ENCODE measurements around the gene GGTLC2. TPM values are rescaled to one million over a fixed set of nuclear protein-coding genes. Genes with fewer than 3 reads are reported as not detected.

GGTLC2 gene
- total and polyA plus RNA-seq, 9 donors: not detected

DNA sequence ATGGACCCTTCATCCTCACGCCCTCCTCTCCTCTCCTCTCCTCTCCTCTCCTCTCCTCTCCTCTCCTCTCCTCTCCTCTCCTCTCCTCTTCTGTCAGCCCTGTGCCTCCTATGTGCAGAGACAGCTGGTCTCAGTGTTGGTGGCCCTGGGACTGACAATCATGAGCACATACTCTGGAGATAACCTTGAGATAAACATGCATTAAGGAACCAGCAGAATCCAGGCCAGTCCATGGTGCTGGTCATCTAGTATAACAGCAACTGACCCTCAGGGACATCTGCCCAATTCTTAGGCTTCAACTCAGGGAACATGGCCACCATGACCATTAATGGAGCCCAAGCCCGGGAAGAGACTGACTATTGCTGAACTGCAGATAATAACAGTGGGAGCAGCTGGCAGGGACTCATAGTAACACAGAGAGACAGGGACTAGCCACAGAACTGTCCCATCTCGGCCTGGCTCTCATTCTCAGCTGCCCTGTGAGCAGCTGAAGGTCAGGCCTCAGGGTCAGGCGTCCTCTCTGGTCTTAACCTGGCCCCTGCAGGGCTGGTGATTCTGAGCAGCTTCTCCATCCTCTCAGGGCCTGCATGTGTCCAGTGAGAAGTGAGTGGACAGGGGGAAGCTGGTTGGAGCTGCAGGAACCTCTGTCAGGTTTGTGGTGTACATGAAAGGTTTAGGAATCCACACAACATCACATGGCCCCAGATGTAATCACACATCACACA lies 45.4 kb downstream of the GGTLC2 start:
- Histone ChIP-seq H3K4me1 (ENCODE audit: insufficient read depth) (peaks cover under 1% of the 10 kb centered on the region), H3K27ac (no peak overlapping the region), H3K27me3 (no peaks in the 10 kb centered on the region), H3K4me3 (no peak overlapping the region), H3K9me3 (no peaks in the 10 kb centered on the region), H3K36me3 (no peaks in the 10 kb centered on the region)
- TF ChIP-seq POLR2A (IDR thresholded peaks at IDR 0.05) (no peak), CTCF (IDR thresholded peaks at IDR 0.05) (no peak), EP300 (IDR thresholded peaks at IDR 0.05) (no peak)
- WGBS, 3 donors: 81 to 82% (median 82%) methylated on average over 4 of the region's 4 CpGs
- DNase-seq: no peak
- intact Hi-C loops (cut with DNase I): loop anchor here in 1 of 4 donors (10.0 kb wide), 2 partner anchors 105 to 265 kb away; no protein-coding TSS in a partner anchor

DNA sequence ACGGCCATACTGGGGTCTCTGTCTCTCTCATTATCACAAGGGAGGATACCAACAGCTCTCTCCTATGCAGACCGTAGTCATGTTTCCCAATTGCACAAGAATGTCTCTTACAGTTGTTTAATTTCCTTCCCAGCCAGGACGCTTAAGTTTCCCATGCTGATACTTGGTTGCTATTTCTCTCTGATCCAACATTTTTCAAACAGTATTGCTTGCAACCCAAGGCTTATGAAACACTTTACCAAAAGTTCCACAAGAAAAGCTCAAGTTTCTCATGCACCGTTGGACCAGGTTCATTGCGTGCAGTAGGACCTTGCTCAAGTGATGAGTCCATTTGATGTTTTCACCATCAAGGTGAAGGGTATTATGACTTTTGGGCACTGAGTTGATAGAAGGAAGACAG lies 46.6 kb downstream of the GGTLC2 start:
- Histone ChIP-seq H3K4me3 (no peak overlapping the region), H3K4me1 (ENCODE audit: insufficient read depth) (no peaks in the 10 kb centered on the region), H3K9me3 (no peaks in the 10 kb centered on the region), H3K36me3 (no peaks in the 10 kb centered on the region), H3K27me3 (no peaks in the 10 kb centered on the region), H3K27ac (no peak overlapping the region)
- WGBS, 3 donors: 70 to 78% (median 75%) methylated on average over 5 of the region's 5 CpGs
- no peak for TF ChIP-seq EP300 (IDR thresholded peaks at IDR 0.05)
- no peak for TF ChIP-seq POLR2A (IDR thresholded peaks at IDR 0.05)
- no peak for TF ChIP-seq CTCF (IDR thresholded peaks at IDR 0.05)
- intact Hi-C loops (cut with DNase I): loop anchor here in 1 of 4 donors (10.0 kb wide), 1 partner anchor 264 kb away; no protein-coding TSS in a partner anchor
- DNase-seq: no peak

- Histone ChIP-seq H3K4me3 (no peak overlapping the region), H3K27me3 (no peaks in the 10 kb centered on the region), H3K4me1 (ENCODE audit: insufficient read depth) (no peaks in the 10 kb centered on the region), H3K36me3 (no peaks in the 10 kb centered on the region), H3K27ac (no peak overlapping the region), H3K9me3 (no peaks in the 10 kb centered on the region)
- TF ChIP-seq POLR2A (IDR thresholded peaks at IDR 0.05) (no peak), EP300 (IDR thresholded peaks at IDR 0.05) (no peak), CTCF (IDR thresholded peaks at IDR 0.05) (no peak)
- WGBS, 3 donors: 78 to 83% (median 83%) methylated on average over 8 of the region's 8 CpGs
- intact Hi-C loops (cut with DNase I): loop anchor here in 1 of 4 donors (10.0 kb wide), 1 partner anchor 263 kb away; no protein-coding TSS in a partner anchor
- DNase-seq: no peak
These were observed 47.6 kb downstream of the GGTLC2 start for GRCh38 chr22:22691716-22692701.

DNA sequence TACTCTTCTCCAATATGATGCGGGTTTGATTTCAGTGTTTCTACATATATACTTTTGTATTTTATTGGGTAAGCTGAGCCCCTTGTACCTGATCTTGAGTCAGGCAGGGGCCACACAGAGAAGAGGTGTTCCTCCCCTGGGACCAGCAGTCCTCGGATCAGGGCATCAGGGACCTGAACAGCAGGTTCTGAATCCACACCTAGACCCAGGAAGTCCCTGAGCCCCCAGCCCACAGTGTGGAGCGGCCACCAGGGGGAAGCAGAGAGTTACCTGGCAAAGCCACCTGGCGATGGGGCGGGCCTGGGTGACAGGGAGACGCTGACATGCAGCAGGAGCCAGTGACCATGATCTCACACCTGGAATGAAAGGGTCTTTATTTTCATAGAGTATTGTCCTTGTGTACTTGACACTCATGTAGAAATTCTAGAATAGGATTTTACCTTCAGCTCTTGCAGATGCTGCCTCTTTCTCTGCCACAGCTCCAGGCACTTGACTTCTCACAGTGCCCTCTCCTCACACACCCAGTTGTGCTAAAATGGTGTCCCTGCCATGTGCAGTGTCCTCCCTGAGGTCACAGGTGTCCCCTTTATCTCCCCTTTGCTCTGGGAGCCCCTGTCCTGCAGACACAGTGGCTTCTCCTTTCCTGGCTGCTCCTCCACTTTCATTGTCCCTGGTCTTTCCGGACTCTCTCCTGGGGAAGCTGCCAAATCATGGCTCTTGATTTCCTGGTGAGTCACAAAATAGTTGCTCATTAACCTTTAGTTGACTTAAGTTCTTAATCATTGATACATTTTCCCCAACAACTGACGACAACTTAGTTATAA lies 48.5 kb downstream of the GGTLC2 start:
- Histone ChIP-seq H3K9me3 (no peaks in the 10 kb centered on the region), H3K27me3 (no peaks in the 10 kb centered on the region), H3K4me1 (ENCODE audit: insufficient read depth) (no peaks in the 10 kb centered on the region), H3K27ac (no peak overlapping the region), H3K36me3 (no peaks in the 10 kb centered on the region), H3K4me3 (no peak overlapping the region)
- intact Hi-C loops (cut with DNase I): loop anchor here in 1 of 4 donors (10.0 kb wide), 1 partner anchor 262 kb away; no protein-coding TSS in a partner anchor
- WGBS, 3 donors: 27 to 49% (median 30%) methylated on average over 8 of the region's 8 CpGs
- DNase-seq: peak; percentile 29 to 65 (median 52)
- TF ChIP-seq EP300 (IDR thresholded peaks at IDR 0.05) (no peak), CTCF (IDR thresholded peaks at IDR 0.05) (peak in 1 of 3 donors; percentile 26)

Data from ovary (tissue), 9 donors.